Upper lobe of left lung (tissue), 4 donors: Measurements from ENCODE around the gene CLASP1.

Source experiments
- CTCF ChIP-seq, 6 experiments: fragments of 450-650 bp in 4 of 6; fragments of 200-600 bp in 2 of 6; sonication (generic) in 2 of 6; IDR thresholded peaks; one replicate each; pipeline ENCODE4 v1.5.1; 2016 to 2019; ENCODE audit warnings: antibody characterized with exemption in 6 of 6
- POLR2A ChIP-seq, 4 donors: fragments of 450-650 bp; IDR thresholded peaks; one replicate each; pipeline ENCODE4 v1.5.1; 2016 to 2017; ENCODE audit warnings: antibody characterized with exemption in 4 of 4, mild to moderate bottlenecking in 2 of 4

- no peak for TF ChIP-seq CTCF (IDR thresholded peaks at IDR 0.05)
- TF ChIP-seq POLR2A (IDR thresholded peaks at IDR 0.05) = no peak
These were observed 103.3 kb downstream of the CLASP1 start for GRCh38 chr2:121545913-121546312.
